ENCODE data around the gene GSTK1.

Gene GSTK1

DNA sequence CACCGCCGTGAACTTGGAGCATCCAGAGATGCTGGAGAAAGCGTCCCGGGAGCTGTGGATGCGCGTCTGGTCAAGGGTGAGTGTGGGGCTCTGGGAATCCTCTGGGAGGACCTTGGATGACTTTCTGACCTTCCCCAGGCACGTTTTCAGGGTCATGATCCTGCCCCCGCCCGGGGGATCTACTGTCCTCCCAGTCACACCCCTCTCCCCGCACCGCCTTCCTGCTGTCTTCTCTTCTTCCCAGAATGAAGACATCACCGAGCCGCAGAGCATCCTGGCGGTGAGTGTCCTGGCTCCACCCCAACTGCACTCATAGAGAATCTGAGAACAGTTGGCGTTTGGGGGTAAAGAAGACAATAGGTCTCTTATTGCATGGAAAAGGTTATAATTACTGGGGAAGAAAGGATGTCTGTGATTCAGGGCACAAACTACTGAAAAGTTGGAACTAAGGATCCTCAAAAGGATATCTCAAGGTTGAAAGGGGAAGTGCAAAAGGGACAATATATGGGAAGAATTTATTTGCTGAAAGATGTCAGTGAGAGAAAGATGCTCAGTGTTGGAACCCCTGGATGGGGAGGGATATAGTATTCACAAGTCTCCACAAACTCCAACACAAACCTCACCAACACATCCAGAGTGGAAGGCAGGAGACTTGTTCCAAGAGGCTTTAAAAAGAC is 1.9 kb downstream of the GSTK1 start:
- no peak overlapping the region for H3K4me3 ChIP-seq (replicated peaks; ENCODE audit: low read depth, low read length)
- H3K36me3 ChIP-seq (ENCODE audit: control insufficient read depth, insufficient read depth, low read length): peaks cover 4% of the 10 kb centered on the region
- DNase-seq (ENCODE audit: extremely low read depth, insufficient read length): no peak
- TF ChIP-seq, protein P1, sequence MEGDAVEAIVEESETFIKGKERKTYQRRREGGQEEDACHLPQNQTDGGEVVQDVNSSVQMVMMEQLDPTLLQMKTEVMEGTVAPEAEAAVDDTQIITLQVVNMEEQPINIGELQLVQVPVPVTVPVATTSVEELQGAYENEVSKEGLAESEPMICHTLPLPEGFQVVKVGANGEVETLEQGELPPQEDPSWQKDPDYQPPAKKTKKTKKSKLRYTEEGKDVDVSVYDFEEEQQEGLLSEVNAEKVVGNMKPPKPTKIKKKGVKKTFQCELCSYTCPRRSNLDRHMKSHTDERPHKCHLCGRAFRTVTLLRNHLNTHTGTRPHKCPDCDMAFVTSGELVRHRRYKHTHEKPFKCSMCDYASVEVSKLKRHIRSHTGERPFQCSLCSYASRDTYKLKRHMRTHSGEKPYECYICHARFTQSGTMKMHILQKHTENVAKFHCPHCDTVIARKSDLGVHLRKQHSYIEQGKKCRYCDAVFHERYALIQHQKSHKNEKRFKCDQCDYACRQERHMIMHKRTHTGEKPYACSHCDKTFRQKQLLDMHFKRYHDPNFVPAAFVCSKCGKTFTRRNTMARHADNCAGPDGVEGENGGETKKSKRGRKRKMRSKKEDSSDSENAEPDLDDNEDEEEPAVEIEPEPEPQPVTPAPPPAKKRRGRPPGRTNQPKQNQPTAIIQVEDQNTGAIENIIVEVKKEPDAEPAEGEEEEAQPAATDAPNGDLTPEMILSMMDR (IDR thresholded peaks at IDR 0.05; ENCODE audit: insufficient read depth, low read length, poor library complexity, severe bottlenecking): no peak
- no peaks in the 10 kb centered on the region for H3K27me3 ChIP-seq (replicated peaks; ENCODE audit: control insufficient read depth, insufficient read depth, low read length)

DNA sequence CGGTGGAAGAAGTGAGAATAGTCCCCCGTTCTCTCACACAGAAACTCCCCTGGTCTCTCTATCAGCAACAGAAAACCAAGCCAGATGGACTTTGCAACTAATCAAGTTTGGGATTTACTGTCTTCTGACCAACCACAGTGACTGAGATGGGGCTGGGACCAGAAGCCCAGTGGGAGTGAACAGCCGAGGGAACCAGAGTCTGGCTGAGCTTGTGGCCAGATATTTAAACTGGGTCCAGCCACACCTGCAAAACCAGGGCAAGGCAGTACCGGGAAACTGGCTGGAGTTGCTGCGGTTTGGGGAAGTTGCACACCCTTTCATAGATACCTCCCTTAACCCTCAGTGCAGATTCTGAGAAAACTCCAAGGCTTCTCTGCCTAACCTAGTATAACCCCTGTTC is 6.0 kb downstream of the GSTK1 start:
- H3K36me3 ChIP-seq (ENCODE audit: control insufficient read depth, insufficient read depth, low read length): peaks cover 4% of the 10 kb centered on the region

GRCh38 chr7:143271240-143271639 is 8.0 kb downstream of the GSTK1 start:
- Histone ChIP-seq H3K4me3 (replicated peaks; ENCODE audit: low read depth, low read length) (no peak overlapping the region), H3K36me3 (ENCODE audit: control insufficient read depth, insufficient read depth, low read length) (peaks cover 4% of the 10 kb centered on the region), H3K27me3 (replicated peaks; ENCODE audit: control insufficient read depth, insufficient read depth, low read length) (no peaks in the 10 kb centered on the region)
- TF ChIP-seq, protein P1 (IDR thresholded peaks at IDR 0.05; ENCODE audit: insufficient read depth, low read length, poor library complexity, severe bottlenecking): no peak
- no peak for DNase-seq (ENCODE audit: extremely low read depth, insufficient read length)

More for the DNA sequence above, 6.0 kb downstream of the GSTK1 start:
- TF ChIP-seq, protein P1 (IDR thresholded peaks at IDR 0.05; ENCODE audit: insufficient read depth, low read length, poor library complexity, severe bottlenecking): no peak
- H3K4me3 ChIP-seq (replicated peaks; ENCODE audit: low read depth, low read length): no peak overlapping the region
- H3K27me3 ChIP-seq (replicated peaks; ENCODE audit: control insufficient read depth, insufficient read depth, low read length): no peaks in the 10 kb centered on the region
- no peak for DNase-seq (ENCODE audit: extremely low read depth, insufficient read length)

DNA sequence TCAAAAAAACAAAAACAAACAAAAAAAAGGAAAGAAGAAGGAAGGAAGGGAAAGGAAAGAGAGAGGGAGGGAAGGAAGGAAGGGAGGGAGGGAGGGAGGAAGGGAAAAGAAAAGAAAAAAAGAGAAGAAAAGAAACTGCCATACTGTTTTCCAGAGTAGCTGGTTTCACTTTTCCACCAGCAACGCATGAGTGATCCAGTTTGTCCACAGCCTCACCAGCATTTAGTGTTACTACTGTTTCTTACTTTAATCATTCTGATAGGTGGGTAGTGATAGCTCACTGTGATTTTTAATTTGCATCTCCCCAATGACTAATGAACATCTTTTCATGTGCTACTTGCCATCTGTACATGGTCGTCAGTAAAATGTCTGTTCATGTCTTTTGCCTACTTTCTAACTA is 9.6 kb downstream of the GSTK1 start:
- Histone ChIP-seq H3K4me3 (replicated peaks; ENCODE audit: low read depth, low read length) (no peak overlapping the region), H3K36me3 (ENCODE audit: control insufficient read depth, insufficient read depth, low read length) (peaks cover 3% of the 10 kb centered on the region), H3K27me3 (replicated peaks; ENCODE audit: control insufficient read depth, insufficient read depth, low read length) (no peaks in the 10 kb centered on the region)
- no peak for DNase-seq (ENCODE audit: extremely low read depth, insufficient read length)
- TF ChIP-seq, protein P1 (IDR thresholded peaks at IDR 0.05; ENCODE audit: insufficient read depth, low read length, poor library complexity, severe bottlenecking): no peak

DNA sequence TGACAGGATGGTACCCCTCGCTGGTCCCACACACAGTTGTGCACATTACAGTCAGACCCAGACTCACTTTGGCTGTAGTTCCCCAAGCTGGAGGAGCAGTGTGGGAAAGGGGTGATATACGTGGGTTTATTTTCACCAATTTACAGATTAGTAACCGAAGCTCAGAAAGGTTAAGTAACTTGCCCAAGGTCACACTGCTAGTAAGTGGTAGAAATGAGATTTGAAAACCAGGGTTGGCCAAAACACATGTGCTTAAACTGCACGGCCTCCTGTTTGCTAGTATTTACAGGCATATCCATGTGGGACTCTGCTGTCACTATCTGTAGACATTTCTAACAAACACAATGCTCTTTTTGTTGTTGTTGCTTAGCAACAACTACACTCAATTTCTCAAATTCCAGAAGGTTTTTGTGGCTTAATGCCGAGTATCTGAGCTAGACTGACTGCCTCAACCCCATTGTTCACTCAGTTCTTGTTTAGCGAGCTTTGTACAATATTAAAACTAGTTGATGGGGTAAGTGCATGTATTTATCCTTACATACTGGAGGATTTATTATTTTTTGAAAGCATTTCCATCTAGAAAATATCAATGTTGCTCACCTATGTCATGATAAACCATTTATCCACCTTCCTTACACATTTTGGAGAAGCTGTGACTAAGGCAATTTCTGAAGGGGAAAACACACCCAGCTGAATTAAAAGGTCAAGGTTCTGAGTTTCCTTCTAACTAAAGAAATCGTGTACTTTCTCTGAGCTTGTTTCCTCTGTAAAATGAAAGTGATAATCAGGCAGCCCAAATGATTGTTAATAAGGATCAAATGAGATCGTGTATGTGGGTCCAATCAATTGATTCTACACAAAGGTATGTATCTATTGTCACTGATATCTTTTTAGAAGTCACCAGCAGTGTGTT is 16.2 kb downstream of the GSTK1 start:
- Histone ChIP-seq H3K4me3 (replicated peaks; ENCODE audit: low read depth, low read length) (no peak overlapping the region), H3K36me3 (ENCODE audit: control insufficient read depth, insufficient read depth, low read length) (no peaks in the 10 kb centered on the region), H3K27me3 (replicated peaks; ENCODE audit: control insufficient read depth, insufficient read depth, low read length) (no peaks in the 10 kb centered on the region)
- TF ChIP-seq, protein P1 (IDR thresholded peaks at IDR 0.05; ENCODE audit: insufficient read depth, low read length, poor library complexity, severe bottlenecking): no peak
- no peak for DNase-seq (ENCODE audit: extremely low read depth, insufficient read length)

All from GM06990 (cell line).